CD4-positive, alpha-beta T cell (primary cell): ENCODE data around the gene MAP3K4. TPM values are rescaled to one million over a fixed set of nuclear protein-coding genes. Genes with fewer than 3 reads are reported as not detected.
"Not testable (repeated sequence)": the region's sequence is repeated elsewhere in the genome, so short reads cannot be mapped to it uniquely, and the experiment has no call there.

Experiments used
- ATAC-seq: fragments of 200-7000 bp; cut with Tn5 transposase; one replicate; pipeline ENCODE4 v1.10.0; 2022; ENCODE audit warnings: mild to moderate bottlenecking; ENCODE audit not compliant: poor library complexity
- CTCF ChIA-PET: fragments of 350-600 bp; sonication (Branson Sonifier 250); formaldehyde crosslinking; loops from one replicate; lab custom pipeline; 2021; ENCODE audit warnings: antibody characterized with exemption, inconsistent platforms; lab: Charles Lee
- POLR2A ChIA-PET: fragments of 350-600 bp; sonication (Branson Sonifier 250); formaldehyde crosslinking; loops from one replicate; lab custom pipeline; 2021; ENCODE audit warnings: antibody characterized with exemption, inconsistent platforms; lab: Charles Lee
- DNase-seq, 14 experiments: peaks; one replicate each; pipeline ENCODE4 v3.0.0-alpha.2; 2013 to 2020; ENCODE audit warnings: mixed read lengths in 2 of 14
- H3K27ac ChIP-seq, 2 donors: one replicate each; pipeline versions ENCODE4 v1.5.1 to v1.7.0; 2013; ENCODE audit warnings: low read length in 2 of 2, low read depth in 1 of 2, mild to moderate bottlenecking in 1 of 2
- H3K27me3 ChIP-seq, 2 experiments: 1 replicate in 1 of 2; 2 replicates in 1 of 2; pipeline versions ENCODE4 v1.6.1 to v1.7.0; 2013; ENCODE audit warnings: low read length in 2 of 2, control low read depth in 1 of 2, mild to moderate bottlenecking in 1 of 2, moderate library complexity in 1 of 2; ENCODE audit not compliant: insufficient read depth in 2 of 2, control insufficient read depth in 1 of 2
- H3K36me3 ChIP-seq: one replicate; pipeline ENCODE4 v1.6.1; 2013; ENCODE audit warnings: low read length, control low read depth; ENCODE audit not compliant: insufficient read depth
- H3K4me1 ChIP-seq: one replicate; pipeline ENCODE4 v1.6.1; 2013; ENCODE audit warnings: low read length, control low read depth; ENCODE audit not compliant: insufficient read depth
- H3K4me3 ChIP-seq: one replicate; pipeline ENCODE4 v1.5.1; 2013; ENCODE audit warnings: mild to moderate bottlenecking, low read length, moderate library complexity
- H3K9me3 ChIP-seq, 2 experiments: 1 replicate in 1 of 2; 2 replicates in 1 of 2; pipeline versions ENCODE4 v1.6.1 to v1.7.0; 2013; ENCODE audit warnings: low read length in 2 of 2, mild to moderate bottlenecking in 2 of 2, control low read depth in 1 of 2, moderate library complexity in 1 of 2; ENCODE audit not compliant: control insufficient read depth in 1 of 2, insufficient read depth in 1 of 2
- H3K27ac Mint-ChIP-seq: one replicate; pipeline ENCODE4 v1.8.0; 2020; ENCODE audit warnings: mixed read lengths
- H3K27me3 Mint-ChIP-seq: one replicate; pipeline ENCODE4 v1.8.0; 2021; ENCODE audit warnings: mixed read lengths
- H3K36me3 Mint-ChIP-seq: one replicate; pipeline ENCODE4 v1.8.0; 2021; ENCODE audit warnings: low read depth, mixed read lengths
- H3K4me1 Mint-ChIP-seq: one replicate; pipeline ENCODE4 v1.8.0; 2021; ENCODE audit warnings: low read depth, mixed read lengths
- H3K4me3 Mint-ChIP-seq: one replicate; pipeline ENCODE4 v1.8.0; 2020; ENCODE audit warnings: mild to moderate bottlenecking, mixed read lengths
- H3K9me3 Mint-ChIP-seq: one replicate; pipeline ENCODE4 v1.8.0; 2020; ENCODE audit warnings: mixed read lengths
- CTCF ChIP-seq: fragments of 200-600 bp; IDR thresholded peaks from one replicate; pipeline ENCODE4 v1.8.0; 2022; ENCODE audit warnings: antibody characterized with exemption, mild to moderate bottlenecking
- intact Hi-C, 2 experiments: fragments of 100-400 bp; cut with DNase I in 1 of 2; cut with micrococcal nuclease in 1 of 2; formaldehyde crosslinking; loops; one replicate each; pipeline versions ENCODE4 v1.15.1 to v1.9.0; 2023 to 2025; cut with DNase I, micrococcal nuclease
- total RNA-seq, 174 experiments: library from RNA in 2 of 174; stranded (reverse) in 2 of 174; gene quantifications; one replicate each; pipeline ENCODE4 v1.2.3 and lab custom pipeline; 2021 to 2026

MAP3K4 gene
- total RNA-seq, 2 experiments from 2014 or later: 75.5 to 80.3 TPM

- DNase-seq (no peak), ATAC-seq (no peak)
- Mint-ChIP-seq H3K4me1 (no peaks in the 10 kb centered on the region), H3K27me3 (peaks cover 19% of the 10 kb centered on the region), H3K9me3 (no peaks in the 10 kb centered on the region), H3K27ac (no peak overlapping the region), H3K36me3 (no peaks in the 10 kb centered on the region), H3K4me3 (no peak overlapping the region)
- CTCF ChIA-PET: no interaction called here
- Histone ChIP-seq H3K4me3 (no peak overlapping the region), H3K9me3 (no peaks in the 10 kb centered on the region), H3K36me3 (no peaks in the 10 kb centered on the region), H3K4me1 (no peaks in the 10 kb centered on the region), H3K27me3 (no peaks in the 10 kb centered on the region), H3K27ac (no peak overlapping the region)
- POLR2A ChIA-PET: no interaction called here
- TF ChIP-seq CTCF: no peak
- intact Hi-C loops: no loop called here
Measured at GRCh38 chr6:160974304-160974771, 17.2 kb upstream of the MAP3K4 start.

- intact Hi-C loops: no loop called here
- no peak overlapping the region for H3K4me3 Mint-ChIP-seq
- Histone ChIP-seq H3K36me3 (no peaks in the 10 kb centered on the region), H3K4me1 (no peaks in the 10 kb centered on the region), H3K4me3 (no peak overlapping the region), H3K27ac (no peak overlapping the region), H3K9me3 (no peaks in the 10 kb centered on the region), H3K27me3 (no peaks in the 10 kb centered on the region)
- no peak for ATAC-seq
- H3K9me3 Mint-ChIP-seq: no peaks in the 10 kb centered on the region
- DNase-seq: no peak
- no peaks in the 10 kb centered on the region for H3K4me1 Mint-ChIP-seq
- ChIA-PET CTCF (no interaction called here), POLR2A (no interaction called here)
- no peak for TF ChIP-seq CTCF
- H3K27ac Mint-ChIP-seq: no peak overlapping the region
- peaks cover 15% of the 10 kb centered on the region for H3K27me3 Mint-ChIP-seq
- H3K36me3 Mint-ChIP-seq: no peaks in the 10 kb centered on the region
Measured at GRCh38 chr6:160975162-160975561, 16.4 kb upstream of the MAP3K4 start.

- H3K36me3 ChIP-seq, H3K36me3 Mint-ChIP-seq, H3K27ac Mint-ChIP-seq, H3K4me1 ChIP-seq, intact Hi-C loops, H3K27me3 Mint-ChIP-seq, H3K27me3 ChIP-seq, POLR2A ChIA-PET, H3K4me3 ChIP-seq, ATAC-seq, H3K27ac ChIP-seq, DNase-seq, H3K4me3 Mint-ChIP-seq, CTCF ChIA-PET, H3K4me1 Mint-ChIP-seq, H3K9me3 ChIP-seq, H3K9me3 Mint-ChIP-seq: not testable (repeated sequence)
Measured at GRCh38 chr6:160975961-160976360, 15.6 kb upstream of the MAP3K4 start.
